Endothelial cell of umbilical vein (primary cell): Measurements from ENCODE around the gene CLCN3.

Experiments
- CTCF ChIP-seq, 2 donors: IDR thresholded peaks; 1 replicate in 1 of 2; 2 replicates in 1 of 2; pipeline ENCODE4 v1.5.1; 2011; ENCODE audit warnings: low read length in 2 of 2, mild to moderate bottlenecking in 2 of 2, moderate library complexity in 2 of 2, control low read depth in 1 of 2, inconsistent platforms in 1 of 2, low read depth in 1 of 2; ENCODE audit not compliant: insufficient read depth in 1 of 2; ENCODE audit errors: extremely low read depth in 1 of 2
- EZH2 ChIP-seq: IDR thresholded peaks from 2 replicates; pipeline ENCODE4 v1.6.1; 2012; ENCODE audit warnings: borderline replicate concordance, low read depth, mild to moderate bottlenecking, moderate library complexity, low read length, inconsistent platforms; ENCODE audit not compliant: severe bottlenecking
- JUN ChIP-seq: IDR thresholded peaks from 2 replicates; pipeline ENCODE4 v1.6.1; 2011; ENCODE audit warnings: borderline replicate concordance, low read depth; ENCODE audit not compliant: insufficient read length, insufficient read depth
- MAX ChIP-seq: IDR thresholded peaks from 2 replicates; pipeline ENCODE4 v1.6.1; 2011; ENCODE audit not compliant: insufficient read depth, insufficient read length
- POLR2A ChIP-seq: IDR thresholded peaks from 2 replicates; pipeline ENCODE4 v1.6.1; 2012; ENCODE audit warnings: low read depth, mild to moderate bottlenecking, control low read depth, low read length
- POLR2AphosphoS5 ChIP-seq: IDR thresholded peaks from 2 replicates; pipeline ENCODE4 v1.6.1; 2012; ENCODE audit warnings: low read depth, mild to moderate bottlenecking, control low read depth, low read length, moderate library complexity; ENCODE audit not compliant: insufficient read depth

GRCh38 chr4:169604903-169605331 is 15.5 kb upstream of the CLCN3 start:
- TF ChIP-seq POLR2A (no peak), CTCF (IDR thresholded peaks at IDR 0.05; ENCODE audit: extremely low read depth in 1 of 2, insufficient read depth in 1 of 2, low read depth in 1 of 2, low read length in 2 of 2) (no peak), POLR2AphosphoS5 (no peak), MAX (no peak), EZH2 (no peak), JUN (no peak)
